H7 (cell line): ENCODE data around the gene SYTL1. TPM values are rescaled to one million over a fixed set of nuclear protein-coding genes. Genes with fewer than 3 reads are reported as not detected.

Experiments used
- DNase-seq: peaks from one replicate; pipeline ENCODE4 v3.0.0; 2012
- H3K27me3 ChIP-seq: 2 replicates; pipeline ENCODE4 v1.6.0; 2011; ENCODE audit warnings: mild to moderate bottlenecking, low read length; ENCODE audit not compliant: control insufficient read depth, insufficient read depth
- H3K36me3 ChIP-seq: replicated peaks from 2 replicates; pipeline ENCODE4 v1.5.1; 2011; ENCODE audit warnings: low read length; ENCODE audit not compliant: control insufficient read depth, insufficient read depth
- H3K4me3 ChIP-seq: 2 replicates; pipeline ENCODE4 v1.5.1; 2011; ENCODE audit warnings: low read depth, mild to moderate bottlenecking, control low read depth, low read length, moderate library complexity; ENCODE audit not compliant: insufficient read depth
- total RNA-seq: library from RNA; depleted of rRNA; stranded (reverse); fragments of >200 nt; shearing (Covaris generic); gene quantifications from 2 replicates; pipeline ENCODE4 v1.2.3, GENCODE V29; 2014

Gene SYTL1
- total RNA-seq, 1 experiment from 2014 or later = 6.4 TPM

DNA sequence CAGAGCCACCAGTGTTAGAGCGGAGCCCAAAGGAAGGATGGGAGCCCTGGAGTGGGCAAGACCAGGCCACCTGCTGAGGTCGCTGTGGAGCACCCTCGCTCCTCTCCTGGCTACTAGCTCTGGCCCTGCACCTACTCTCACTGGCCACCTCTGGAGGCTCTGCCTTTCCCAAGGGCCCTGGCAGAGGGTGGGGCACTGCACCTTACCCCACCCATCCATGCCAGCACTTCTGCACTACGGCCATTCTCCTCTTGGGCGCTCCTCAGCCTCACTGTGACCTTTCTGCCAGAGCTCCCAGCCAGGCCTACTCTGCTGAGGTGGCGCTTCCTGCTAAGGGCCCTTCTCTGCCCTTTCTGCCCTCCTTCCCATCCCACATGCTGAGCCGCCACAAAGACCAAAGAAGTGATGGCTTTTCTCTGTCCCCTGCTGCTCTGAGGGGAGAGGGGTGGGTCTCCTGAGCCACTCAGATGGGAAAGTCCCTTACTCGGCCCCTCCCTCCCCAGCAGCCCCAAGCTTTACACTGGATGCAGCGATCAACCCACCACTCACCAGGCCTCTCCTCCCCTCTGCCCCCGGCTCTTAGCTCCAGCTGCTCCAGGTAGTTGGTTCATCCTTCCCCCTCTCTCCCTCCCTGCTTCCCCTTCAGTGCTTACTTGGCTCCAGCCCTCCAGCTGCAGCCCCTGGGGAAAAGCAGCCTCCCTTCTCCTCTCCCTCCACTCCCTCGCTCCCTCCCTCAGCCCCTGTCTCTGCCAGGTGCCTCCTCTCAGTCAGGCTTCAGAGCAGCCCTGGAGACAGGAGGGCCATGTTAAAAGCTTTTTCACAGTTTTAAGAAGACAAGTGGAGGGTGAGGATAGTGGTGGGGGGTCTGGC lies 34.7 kb upstream of the SYTL1 start:
- no peaks in the 10 kb centered on the region for H3K36me3 ChIP-seq

DNA sequence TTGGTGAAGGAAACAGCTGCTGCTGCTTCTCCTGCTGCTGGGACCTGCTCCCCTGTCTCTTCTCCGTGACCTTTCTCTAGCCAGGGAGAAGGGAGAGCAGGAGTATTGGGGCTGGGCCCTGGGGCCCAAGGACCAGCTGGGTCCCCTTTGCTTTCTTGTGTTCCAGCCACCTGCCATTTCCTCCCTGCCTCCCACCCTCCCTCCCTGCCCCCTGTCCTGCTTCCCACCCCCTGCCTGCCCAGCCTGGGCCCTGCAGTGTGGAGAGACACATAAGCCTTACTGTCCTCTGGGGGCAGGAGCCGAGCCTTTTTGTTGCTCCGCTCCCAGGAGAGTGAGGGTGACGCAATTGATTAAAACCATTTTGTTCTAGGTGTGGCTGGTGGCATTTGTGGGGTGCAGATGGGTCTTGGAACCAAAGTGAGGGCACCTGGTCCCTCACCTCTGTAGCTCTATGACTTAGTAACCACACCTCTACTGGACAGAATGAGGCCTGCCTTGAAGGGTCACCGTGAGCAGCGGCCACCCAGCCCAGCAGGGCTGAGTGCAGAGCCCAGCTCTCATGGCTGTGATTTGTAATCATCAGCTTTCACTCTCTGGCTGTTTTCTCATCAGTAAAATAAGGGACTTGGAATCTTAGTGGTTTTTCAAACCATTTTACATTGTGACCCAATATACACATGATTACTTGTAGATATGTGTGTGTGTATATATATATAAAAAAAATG lies 33.8 kb upstream of the SYTL1 start:
- no peak overlapping the region for H3K4me3 ChIP-seq
- no peaks in the 10 kb centered on the region for H3K27me3 ChIP-seq
- no peaks in the 10 kb centered on the region for H3K36me3 ChIP-seq
- peak; percentile 59 for DNase-seq

More for the DNA sequence above, 34.7 kb upstream of the SYTL1 start:
- DNase-seq = peak; percentile 94
- no peaks in the 10 kb centered on the region for H3K27me3 ChIP-seq
- peak overlapping the region; percentile 24 for H3K4me3 ChIP-seq

DNA sequence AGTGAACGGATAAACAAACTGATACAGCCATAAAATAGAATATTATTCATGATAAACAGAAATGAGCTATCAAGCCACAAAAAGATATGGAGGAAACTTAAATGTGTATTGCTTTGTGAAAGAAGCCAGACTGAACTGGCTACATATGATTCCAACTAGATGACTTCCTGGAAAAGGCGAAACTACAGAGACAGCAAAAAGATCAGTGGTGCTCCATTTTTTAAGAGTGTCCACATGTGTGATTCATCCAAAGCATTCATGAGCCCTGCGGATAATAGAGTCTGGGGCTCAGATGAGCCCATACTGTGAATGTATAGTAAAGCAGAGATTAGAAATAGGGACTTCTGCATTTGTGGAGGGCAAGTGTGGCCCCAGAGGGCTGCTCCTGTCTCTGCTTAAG lies 27.7 kb upstream of the SYTL1 start:
- Histone ChIP-seq H3K36me3 (no peaks in the 10 kb centered on the region), H3K4me3 (no peak overlapping the region), H3K27me3 (no peaks in the 10 kb centered on the region)
- DNase-seq = no peak

DNA sequence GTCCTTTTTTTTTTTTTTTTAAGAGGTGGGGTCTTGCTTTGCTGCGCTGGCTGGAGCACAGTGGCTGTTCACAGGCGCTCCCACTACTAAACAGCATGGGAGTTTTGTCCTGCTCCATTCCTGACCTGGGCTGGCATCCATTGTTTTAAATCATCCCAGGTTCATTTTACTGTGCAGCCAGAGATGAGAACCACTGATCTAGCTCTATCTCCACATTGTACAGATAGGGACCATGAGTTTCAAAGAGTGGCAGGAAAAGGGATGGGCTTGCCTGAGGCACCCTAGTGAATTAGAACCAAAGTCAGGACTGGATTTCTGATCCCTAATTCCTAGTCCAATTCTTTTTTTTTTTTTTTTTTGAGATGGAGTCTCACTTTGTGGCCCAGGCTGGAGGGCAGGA lies 27.1 kb upstream of the SYTL1 start:
- no peak for DNase-seq
- H3K4me3 ChIP-seq = no peak overlapping the region
- H3K36me3 ChIP-seq = no peaks in the 10 kb centered on the region
- no peaks in the 10 kb centered on the region for H3K27me3 ChIP-seq

DNA sequence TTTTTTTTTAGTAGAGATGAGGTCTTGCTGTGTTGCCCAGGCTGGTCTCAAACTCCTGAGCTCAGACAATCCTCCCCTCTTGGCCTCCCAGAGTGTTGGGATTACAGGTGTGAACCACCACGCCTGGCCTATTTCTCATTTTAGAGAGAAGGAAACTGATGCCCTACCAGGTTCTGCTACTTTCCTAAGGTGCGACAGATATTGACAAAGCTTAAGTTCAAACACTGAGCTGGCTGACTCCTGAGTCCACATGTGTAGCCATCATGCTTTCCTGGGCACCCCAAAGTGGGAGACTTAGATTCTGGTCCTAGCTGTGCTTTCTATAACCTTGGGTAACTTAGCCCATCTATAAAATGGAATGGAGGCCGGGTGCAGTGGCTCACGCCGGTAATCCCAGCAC lies 25.0 kb upstream of the SYTL1 start:
- H3K27me3 ChIP-seq = no peaks in the 10 kb centered on the region
- DNase-seq = no peak
- no peak overlapping the region for H3K4me3 ChIP-seq
- no peaks in the 10 kb centered on the region for H3K36me3 ChIP-seq

DNA sequence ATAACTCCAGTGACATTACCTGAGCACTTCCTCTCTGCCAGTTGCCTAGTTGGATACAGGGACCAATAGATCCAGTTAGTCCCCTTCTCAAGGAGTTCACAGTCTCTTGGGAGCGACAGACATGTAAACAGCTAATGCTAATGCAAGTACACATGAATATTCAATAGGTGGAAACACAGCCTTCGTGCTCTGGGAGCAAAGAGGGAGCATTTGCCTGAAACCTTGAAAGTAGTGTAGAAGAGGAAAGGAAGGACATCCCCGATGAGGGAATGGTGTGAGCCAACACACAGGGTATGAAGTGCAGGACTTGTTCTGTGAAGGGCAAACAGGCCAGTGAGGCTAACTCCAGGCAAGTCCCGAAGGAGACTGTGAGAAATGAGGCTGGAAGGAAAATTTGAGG lies 23.7 kb upstream of the SYTL1 start:
- DNase-seq = no peak

DNA sequence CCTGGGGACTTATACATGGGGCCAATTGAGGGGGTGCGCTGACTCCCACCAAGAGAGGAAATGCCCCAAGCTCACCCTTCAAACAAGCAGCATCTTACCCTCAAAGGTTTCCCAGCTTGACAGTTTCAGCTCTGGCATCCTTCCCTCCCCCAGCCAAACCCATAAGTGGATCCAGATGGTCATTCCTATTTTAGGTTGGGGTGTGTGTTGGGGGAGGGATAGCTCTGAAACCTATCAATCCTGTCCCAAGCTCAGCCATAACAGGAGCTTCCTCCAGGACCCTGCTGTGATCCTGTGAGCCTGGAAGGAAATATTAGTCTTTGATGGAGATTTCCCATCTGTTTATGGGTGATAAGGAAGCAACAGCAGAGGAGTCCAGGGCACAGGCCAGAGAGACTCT lies 23.2 kb upstream of the SYTL1 start:
- H3K36me3 ChIP-seq = no peaks in the 10 kb centered on the region
- no peak overlapping the region for H3K4me3 ChIP-seq
- DNase-seq = no peak
- H3K27me3 ChIP-seq = no peaks in the 10 kb centered on the region

More for the DNA sequence above, 23.7 kb upstream of the SYTL1 start:
- no peaks in the 10 kb centered on the region for H3K36me3 ChIP-seq
- H3K27me3 ChIP-seq = no peaks in the 10 kb centered on the region
- H3K4me3 ChIP-seq = no peak overlapping the region

DNA sequence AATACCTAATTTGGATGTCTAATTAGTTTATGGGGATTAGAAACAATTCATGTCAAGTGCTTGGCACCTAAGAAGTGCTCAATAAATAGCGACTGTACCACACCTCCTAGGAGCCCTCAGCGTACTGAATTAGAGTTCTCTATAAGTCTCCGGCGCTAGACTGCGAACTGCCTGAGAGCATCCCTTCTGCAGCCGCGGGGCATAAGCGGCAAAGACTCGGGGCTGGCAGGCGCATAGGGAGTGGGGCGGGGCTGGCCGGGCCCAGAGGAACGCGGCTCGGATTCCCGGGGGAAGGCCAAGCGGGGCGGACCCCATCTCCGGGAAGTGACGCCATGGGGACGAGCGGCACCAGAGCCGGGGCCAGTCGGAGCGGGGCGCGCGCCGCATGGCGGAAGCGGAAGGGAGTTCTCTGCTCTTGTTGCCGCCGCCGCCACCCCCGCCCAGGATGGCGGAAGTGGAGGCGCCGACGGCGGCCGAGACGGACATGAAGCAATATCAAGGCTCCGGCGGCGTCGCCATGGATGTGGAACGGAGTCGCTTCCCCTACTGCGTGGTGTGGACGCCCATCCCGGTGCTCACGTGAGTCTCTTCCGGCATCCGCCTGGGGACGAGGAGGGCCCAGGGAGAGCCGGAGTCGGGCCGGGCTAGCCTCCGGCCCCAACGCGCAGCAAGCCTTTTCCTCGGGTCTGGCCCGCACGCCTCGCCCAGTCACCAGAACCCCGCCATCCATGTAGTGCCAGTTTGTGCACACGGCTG lies 19.8 kb upstream of the SYTL1 start, which contains the start of gene TMEM222:
TMEM222 (plus strand) TSS at position 351 of the 756 bp plus-strand sequence; CDS start at position 386, 35 bp downstream.
- H3K4me3 ChIP-seq = peak within 1 kb of the TSS; percentile 97
- H3K27me3 ChIP-seq = no peaks in the 10 kb centered on the region
- peaks cover 3% of the 10 kb centered on the region for H3K36me3 ChIP-seq
- peak; percentile 99 for DNase-seq

DNA sequence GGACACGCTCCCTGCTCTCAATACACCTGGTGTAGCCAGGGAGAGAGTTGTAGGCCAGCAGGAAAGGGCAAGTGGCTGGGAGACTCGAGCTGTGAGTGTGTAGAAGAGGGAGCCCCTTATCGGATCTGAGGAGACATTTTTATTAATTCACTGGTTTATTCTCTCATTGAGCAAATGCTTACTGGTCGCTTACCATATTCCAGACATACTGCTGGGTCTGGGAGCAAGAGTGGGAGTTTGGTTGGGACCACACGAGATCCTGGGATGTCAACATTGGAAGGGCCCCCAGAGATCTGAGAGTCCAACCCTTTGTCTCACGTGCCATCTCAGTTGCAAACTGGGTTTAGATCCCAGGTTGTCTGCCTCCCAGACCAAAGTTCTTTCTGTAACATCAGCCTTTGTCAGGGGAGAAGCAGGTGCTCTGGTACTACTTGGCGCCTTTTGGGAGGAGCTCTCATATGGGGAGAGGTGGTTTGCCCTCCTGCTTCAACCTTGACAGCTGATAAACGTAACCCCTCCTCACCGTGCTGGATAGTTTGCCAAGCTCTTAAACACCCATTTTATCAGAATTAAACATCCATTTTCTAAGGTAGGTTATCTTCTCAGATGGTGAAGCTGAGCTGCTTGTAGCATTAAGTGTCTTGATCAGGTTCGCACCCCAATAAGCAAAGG lies 19.1 kb upstream of the SYTL1 start:
- H3K36me3 ChIP-seq = peaks cover 3% of the 10 kb centered on the region
- no peaks in the 10 kb centered on the region for H3K27me3 ChIP-seq
- DNase-seq = peak; percentile 48
- peak overlapping the region; percentile 97 for H3K4me3 ChIP-seq

DNA sequence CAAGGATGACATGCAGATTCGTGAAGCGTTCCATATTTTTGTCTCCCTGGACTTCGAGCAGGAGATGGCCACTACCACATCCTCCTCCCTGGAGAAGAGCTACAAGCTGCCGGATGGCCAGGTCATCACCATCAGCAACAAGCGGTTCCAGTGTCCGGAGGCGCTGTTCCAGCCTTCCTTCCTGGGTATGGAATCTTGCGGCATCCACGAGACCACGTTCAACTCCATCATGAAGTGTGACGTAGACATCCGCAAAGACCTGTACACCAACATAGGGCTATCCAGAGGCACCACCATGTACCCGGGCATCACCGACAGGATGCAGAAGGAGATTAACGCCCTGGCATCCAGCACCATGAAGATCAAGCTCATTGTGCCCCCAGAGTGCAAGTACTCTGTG lies 16.5 kb upstream of the SYTL1 start:
- Histone ChIP-seq H3K36me3 (peaks cover 3% of the 10 kb centered on the region), H3K4me3 (no peak overlapping the region), H3K27me3 (no peaks in the 10 kb centered on the region)
- no peak for DNase-seq

DNA sequence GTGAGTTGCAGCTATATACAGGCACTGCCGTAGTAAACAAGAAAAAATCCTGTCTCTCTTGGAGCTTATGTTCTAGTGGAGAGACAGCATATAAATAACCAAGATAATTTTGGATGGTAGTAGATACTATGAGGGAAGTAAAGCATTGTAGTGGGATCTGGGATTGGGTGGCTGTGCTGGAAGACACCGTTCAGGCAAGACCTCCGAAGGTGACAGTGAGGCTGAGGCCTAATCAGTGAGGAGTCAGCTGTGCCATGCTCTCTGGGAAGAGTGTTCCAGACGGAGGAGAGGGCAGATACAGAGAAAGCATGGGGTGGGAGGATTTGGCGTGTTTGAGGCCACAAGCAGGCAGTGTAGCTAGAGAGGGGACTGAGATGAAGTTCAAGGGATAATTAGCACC lies 13.9 kb upstream of the SYTL1 start:
- DNase-seq = no peak
- Histone ChIP-seq H3K4me3 (no peak overlapping the region), H3K36me3 (peaks cover 6% of the 10 kb centered on the region), H3K27me3 (no peaks in the 10 kb centered on the region)

DNA sequence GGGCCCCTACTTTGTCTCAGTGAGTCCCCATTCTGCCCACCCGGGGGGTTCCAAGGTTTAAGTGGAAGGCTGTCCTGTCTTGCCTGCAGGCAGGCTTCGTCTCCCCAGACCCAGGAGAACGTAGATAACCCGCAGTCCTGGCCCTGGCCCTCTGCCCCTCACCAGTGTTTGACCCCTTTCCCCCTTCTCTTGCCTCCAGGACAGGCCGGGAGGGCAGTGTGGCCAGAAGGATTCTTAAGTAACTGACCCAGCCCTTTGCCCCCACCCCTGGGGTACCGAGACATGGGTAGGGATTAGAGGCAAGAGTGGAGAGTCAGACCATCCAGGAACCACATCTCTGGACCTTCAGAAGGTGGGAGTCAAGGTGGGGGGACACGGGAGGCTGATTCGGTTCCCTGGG lies 11.0 kb upstream of the SYTL1 start:
- DNase-seq = no peak
- H3K36me3 ChIP-seq = peaks cover 17% of the 10 kb centered on the region
- H3K27me3 ChIP-seq = no peaks in the 10 kb centered on the region
- no peak overlapping the region for H3K4me3 ChIP-seq

DNA sequence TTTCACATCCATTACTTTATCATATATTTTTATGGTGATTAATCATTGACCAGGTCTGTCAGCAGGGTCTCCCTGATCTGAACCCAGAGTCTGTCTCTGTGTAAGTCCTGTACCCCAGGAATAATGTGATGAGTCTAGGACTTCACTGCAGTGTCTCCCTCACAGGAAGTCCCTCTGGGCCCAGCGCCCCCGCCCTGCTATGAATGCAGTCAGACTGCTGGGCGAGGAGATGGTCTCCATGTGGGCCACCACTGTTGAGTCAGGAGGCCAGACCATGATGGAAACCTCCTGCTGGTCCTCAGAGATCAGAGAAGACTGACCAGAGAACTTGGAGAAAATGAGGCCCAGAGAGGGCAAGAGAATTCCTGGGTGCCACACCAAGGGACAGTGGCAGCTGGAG lies 10.4 kb upstream of the SYTL1 start:
- DNase-seq = no peak
- no peak overlapping the region for H3K4me3 ChIP-seq
- H3K27me3 ChIP-seq = no peaks in the 10 kb centered on the region
- H3K36me3 ChIP-seq = peaks cover 18% of the 10 kb centered on the region

DNA sequence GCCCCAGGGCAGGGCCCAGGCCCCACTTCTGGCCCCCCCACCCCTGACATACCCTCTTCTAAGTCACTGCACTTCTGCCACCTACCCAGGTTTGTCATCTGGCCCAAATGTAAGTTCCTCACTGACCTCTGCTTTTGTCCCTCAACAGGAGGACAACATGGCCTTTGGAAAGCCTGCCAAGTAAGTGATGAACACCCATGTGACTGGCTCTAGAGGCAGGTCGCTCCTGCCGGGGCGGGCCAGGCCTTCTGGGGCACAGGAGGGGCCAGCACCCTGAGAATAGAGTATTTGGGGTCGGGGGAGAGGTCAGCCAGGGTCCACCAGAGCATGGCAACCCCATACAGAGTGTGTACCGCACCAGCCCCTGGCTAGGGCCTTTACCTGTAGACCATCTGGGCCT lies 9.9 kb upstream of the SYTL1 start:
- Histone ChIP-seq H3K27me3 (no peaks in the 10 kb centered on the region), H3K4me3 (no peak overlapping the region), H3K36me3 (peaks cover 19% of the 10 kb centered on the region)
- no peak for DNase-seq
